ENCODE results near the gene TOX2. TPM values are rescaled to one million over a fixed set of nuclear protein-coding genes. Genes with fewer than 3 reads are reported as not detected.

TOX2 gene
- total and polyA plus RNA-seq, 2 of the 8 experiments (the other 6 are each of a cell fraction or from before 2014, with no cell fraction given) = 1.8 to 3.4 TPM

GRCh38 chr20:44117296-44118184 is 202.9 kb downstream of the TOX2 start:
- no peak overlapping the region for H4K91ac ChIP-seq (replicated peaks; ENCODE audit: insufficient read length, low read length)
- H2BK20ac ChIP-seq (ENCODE audit: low read length) = no peak overlapping the region
- no peak overlapping the region for H3K4me3 ChIP-seq (ENCODE audit: extremely low read depth in 1 of 4, insufficient read depth in 2 of 4, low read depth in 3 of 4, low read length in 4 of 4)
- H2BK15ac ChIP-seq (ENCODE audit: low read length) = no peak overlapping the region
- H3K27ac ChIP-seq (ENCODE audit: low read depth, low read length) = no peak overlapping the region
- POLR2A ChIA-PET (ENCODE audit: partially characterized antibody) = interaction anchor here (0.6 to 2.3 kb wide), 8 partner anchors 20 to 660 kb away, joined by 3 to 13 read pairs (median 3); no protein-coding TSS in a partner anchor
- H3K14ac ChIP-seq (ENCODE audit: insufficient read length) = no peak overlapping the region
- CTCF ChIA-PET (ENCODE audit: partially characterized antibody) = interaction anchor here (0.6 to 15.8 kb wide), 40 partner anchors 7 to 569 kb away, joined by 3 to 512 read pairs (median 5); partner anchors contain the start of genes FITM2 and JPH2
- no peak overlapping the region for H2AK5ac ChIP-seq (ENCODE audit: low read depth, low read length)
- H3K36me3 ChIP-seq (ENCODE audit: control insufficient read depth in 2 of 4, insufficient read depth in 4 of 4, low read length in 3 of 4) = no peaks in the 10 kb centered on the region
- H3K4ac ChIP-seq (replicated peaks; ENCODE audit: insufficient read length, low read depth, low read length) = no peak overlapping the region
- H2BK120ac ChIP-seq (replicated peaks; ENCODE audit: low read depth, low read length) = no peak overlapping the region
- no peaks in the 10 kb centered on the region for H3K9me3 ChIP-seq (ENCODE audit: insufficient read depth in 2 of 2, low read depth in 1 of 2, low read length in 1 of 2)
- no peaks in the 10 kb centered on the region for H4K20me1 ChIP-seq (replicated peaks in 1 of 2; ENCODE audit: control insufficient read depth in 1 of 2, insufficient read depth in 2 of 2, low read length in 2 of 2)
- H3K79me2 ChIP-seq (ENCODE audit: control insufficient read depth in 1 of 2, insufficient read depth in 2 of 2, low read length in 2 of 2) = no peaks in the 10 kb centered on the region
- H3K79me1 ChIP-seq (ENCODE audit: low read depth, low read length) = no peaks in the 10 kb centered on the region
- DNase-seq (ENCODE audit: low read depth in 1 of 2, low spot score in 2 of 2) (no peak), FAIRE-seq (no peak)
- WGBS, 2 experiments (ENCODE audit: extremely low coverage in 1 of 2, insufficient coverage in 1 of 2, insufficient read length in 1 of 2, insufficient replicate concordance in 2 of 2, low coverage in 1 of 2, low lambda C conversion rate in 2 of 2, missing lambda C conversion rate in 1 of 2) = 77% methylated on average over 8 of the region's 8 CpGs; no CpG with 5 or more reads in 1 of the 2 experiments
- no peaks in the 10 kb centered on the region for H3K27me3 ChIP-seq (replicated peaks in 1 of 4; ENCODE audit: control insufficient read depth in 3 of 4, extremely low read depth in 1 of 4, insufficient read depth in 3 of 4, low read length in 3 of 4)
- H3K23me2 ChIP-seq (ENCODE audit: low read depth, low read length) = no peaks in the 10 kb centered on the region
- H2BK12ac ChIP-seq (ENCODE audit: low read depth, low read length) = no peak overlapping the region
- no peak overlapping the region for H3K56ac ChIP-seq (replicated peaks; ENCODE audit: insufficient read length, low read depth, low read length)
- H2BK5ac ChIP-seq (ENCODE audit: low read depth, low read length) = no peak overlapping the region
- H2AFZ ChIP-seq (ENCODE audit: low read length) = no peak overlapping the region
- no peak overlapping the region for H3K9ac ChIP-seq (replicated peaks in 1 of 4; ENCODE audit: extremely low read depth in 1 of 4, low read depth in 3 of 4, low read length in 3 of 4)
- H3K23ac ChIP-seq (ENCODE audit: insufficient read length) = no peak overlapping the region
- no peak overlapping the region for H3K4me2 ChIP-seq (ENCODE audit: insufficient read depth in 1 of 2, low read depth in 2 of 2, low read length in 2 of 2)
- H3K4me1 ChIP-seq (replicated peaks in 1 of 4; ENCODE audit: control insufficient read depth in 3 of 4, insufficient read depth in 4 of 4, low read length in 3 of 4) = no peaks in the 10 kb centered on the region
- no peak overlapping the region for H4K8ac ChIP-seq (ENCODE audit: extremely low read depth, insufficient read depth, low read length)
- H4K5ac ChIP-seq (ENCODE audit: insufficient read length, low read depth, low read length) = no peak overlapping the region
- no peak overlapping the region for H3K18ac ChIP-seq (ENCODE audit: extremely low read depth, low read length)
- no peak for TF ChIP-seq JUND (IDR thresholded peaks at IDR 0.05; ENCODE audit: low read length)
- TF ChIP-seq SIX5 (IDR thresholded peaks at IDR 0.05; ENCODE audit: low read depth, low read length) = no peak
- TF ChIP-seq BCL11A (IDR thresholded peaks at IDR 0.05; ENCODE audit: low read depth in 2 of 2, low read length in 2 of 2) = no peak
- TF ChIP-seq EGR1 (IDR thresholded peaks at IDR 0.05; ENCODE audit: borderline replicate concordance, low read depth, low read length) = no peak
- no peak for TF ChIP-seq TBP (IDR thresholded peaks at IDR 0.05; ENCODE audit: low read depth, low read length)
- no peak for TF ChIP-seq SIRT6 (IDR thresholded peaks at IDR 0.05; ENCODE audit: low read length)
- TF ChIP-seq TAF7 (optimal IDR thresholded peaks at IDR 0.05; ENCODE audit: borderline replicate concordance, low read depth, low read length) = no peak
- TF ChIP-seq RFX5 (IDR thresholded peaks at IDR 0.05; ENCODE audit: borderline replicate concordance, low read depth, low read length) = no peak
- no peak for TF ChIP-seq RXRA (IDR thresholded peaks at IDR 0.05; ENCODE audit: insufficient read depth, low read depth, low read length)
- no peak for TF ChIP-seq PHF8 (conservative IDR thresholded peaks at IDR 0.05; ENCODE audit: low read depth, low read length)
- TF ChIP-seq CHD1 (IDR thresholded peaks at IDR 0.05; ENCODE audit: low read depth, low read length) = no peak
- no peak for TF ChIP-seq E2F6 (IDR thresholded peaks at IDR 0.05)

Data from H1 (cell line).